PC-9 (cell line): ENCODE measurements around the gene OAS1.

Source experiments
- EZH2 ChIP-seq: fragments of 200-600 bp; sonication (generic); IDR thresholded peaks from 2 replicates; pipeline ENCODE4 v1.8.0; 2017; ENCODE audit warnings: antibody characterized with exemption, low read depth
- TF ChIP-seq, protein P1 (sequence below): fragments of 200-600 bp; sonication (generic); conservative IDR thresholded peaks from 2 replicates; pipeline ENCODE4 v1.6.1; 2017; ENCODE audit warnings: mixed run types, antibody characterized with exemption, mild to moderate bottlenecking, moderate library complexity

DNA sequence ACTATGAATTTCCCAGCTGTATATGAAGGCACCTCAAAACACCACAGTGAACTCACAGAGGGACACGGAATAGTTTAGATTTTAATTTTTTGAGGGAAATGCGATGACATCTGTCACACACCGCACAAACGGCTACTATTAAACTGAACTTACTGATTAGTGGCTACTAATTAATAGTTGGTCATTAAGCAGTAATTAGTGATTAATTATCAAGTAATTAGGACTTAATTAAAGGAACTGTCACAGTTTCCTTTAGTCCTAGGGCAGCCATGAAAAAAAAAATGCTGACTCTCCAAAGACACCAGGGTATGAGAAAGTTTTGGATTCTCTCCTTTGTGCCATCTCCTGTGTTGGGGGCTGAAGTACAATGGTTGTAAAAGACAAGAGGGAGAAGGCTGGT, 2.9 kb downstream of the OAS1 start:
- TF ChIP-seq, protein P1, sequence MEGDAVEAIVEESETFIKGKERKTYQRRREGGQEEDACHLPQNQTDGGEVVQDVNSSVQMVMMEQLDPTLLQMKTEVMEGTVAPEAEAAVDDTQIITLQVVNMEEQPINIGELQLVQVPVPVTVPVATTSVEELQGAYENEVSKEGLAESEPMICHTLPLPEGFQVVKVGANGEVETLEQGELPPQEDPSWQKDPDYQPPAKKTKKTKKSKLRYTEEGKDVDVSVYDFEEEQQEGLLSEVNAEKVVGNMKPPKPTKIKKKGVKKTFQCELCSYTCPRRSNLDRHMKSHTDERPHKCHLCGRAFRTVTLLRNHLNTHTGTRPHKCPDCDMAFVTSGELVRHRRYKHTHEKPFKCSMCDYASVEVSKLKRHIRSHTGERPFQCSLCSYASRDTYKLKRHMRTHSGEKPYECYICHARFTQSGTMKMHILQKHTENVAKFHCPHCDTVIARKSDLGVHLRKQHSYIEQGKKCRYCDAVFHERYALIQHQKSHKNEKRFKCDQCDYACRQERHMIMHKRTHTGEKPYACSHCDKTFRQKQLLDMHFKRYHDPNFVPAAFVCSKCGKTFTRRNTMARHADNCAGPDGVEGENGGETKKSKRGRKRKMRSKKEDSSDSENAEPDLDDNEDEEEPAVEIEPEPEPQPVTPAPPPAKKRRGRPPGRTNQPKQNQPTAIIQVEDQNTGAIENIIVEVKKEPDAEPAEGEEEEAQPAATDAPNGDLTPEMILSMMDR, result no peak
- TF ChIP-seq EZH2, result no peak
